DMS153 (cell line): ENCODE measurements around the gene LYZ.

Source experiments
- DNase-seq: peaks from one replicate; lab custom pipeline; 2025; lab: John Stamatoyannopoulos, UW

The LYZ gene

DNA sequence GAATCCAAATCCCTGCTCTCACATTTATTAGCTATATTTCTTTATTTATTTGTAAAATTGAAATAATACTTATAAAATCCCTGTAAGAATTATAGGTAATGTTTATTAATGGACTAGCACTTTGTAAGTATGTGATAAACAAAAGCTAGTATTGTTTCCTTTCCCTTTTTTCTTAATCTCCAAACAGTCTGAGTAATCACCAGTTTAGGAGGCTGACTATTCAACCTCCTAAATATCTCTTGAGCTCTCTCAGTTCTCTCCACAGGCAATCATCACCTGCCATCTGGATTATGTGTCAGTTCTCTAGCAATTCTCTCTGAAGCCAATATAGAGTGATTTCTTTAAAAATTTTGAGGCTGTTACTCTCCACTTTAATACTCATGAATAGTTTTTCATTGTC is 9.2 kb upstream of the LYZ start:
- DNase-seq, result no peak

DNA sequence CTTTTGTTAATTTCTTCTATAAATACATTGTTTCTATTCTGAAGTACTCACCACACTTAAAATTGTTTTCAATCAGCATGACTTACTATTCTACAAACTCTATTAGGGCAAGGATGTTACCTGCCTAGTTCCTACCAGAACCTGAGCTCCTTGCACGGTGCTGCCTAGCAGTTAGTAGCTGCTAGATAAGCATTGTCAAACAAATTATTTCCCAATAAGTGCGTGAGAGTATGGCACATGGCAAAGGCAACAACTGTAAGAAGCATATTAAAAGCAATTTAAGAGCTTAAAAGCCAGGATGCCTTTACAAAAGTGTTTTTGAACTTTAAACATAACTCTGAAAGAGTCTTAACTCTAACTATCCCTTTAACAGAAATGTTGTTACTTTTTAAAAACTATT is 8.2 kb upstream of the LYZ start:
- no peak for DNase-seq

DNA sequence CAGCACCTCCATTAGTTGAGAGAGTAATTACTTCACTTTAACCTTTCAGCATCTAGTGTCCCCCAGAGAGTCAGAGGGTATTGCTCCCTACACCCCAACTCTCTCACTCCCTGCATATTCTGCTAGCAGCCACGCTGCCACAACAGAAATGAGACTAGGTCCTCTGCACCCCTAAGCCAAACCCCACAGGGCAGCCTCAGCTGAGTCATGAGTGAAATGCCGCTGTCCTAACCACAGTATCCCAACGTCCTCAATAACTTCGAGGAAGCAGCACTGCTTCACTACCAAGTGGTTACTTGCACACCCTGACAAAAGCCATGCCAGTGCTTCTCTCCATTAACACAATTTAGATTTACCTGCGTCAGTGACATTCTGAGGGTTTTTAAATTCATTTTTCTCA is 6.9 kb upstream of the LYZ start:
- no peak for DNase-seq

DNA sequence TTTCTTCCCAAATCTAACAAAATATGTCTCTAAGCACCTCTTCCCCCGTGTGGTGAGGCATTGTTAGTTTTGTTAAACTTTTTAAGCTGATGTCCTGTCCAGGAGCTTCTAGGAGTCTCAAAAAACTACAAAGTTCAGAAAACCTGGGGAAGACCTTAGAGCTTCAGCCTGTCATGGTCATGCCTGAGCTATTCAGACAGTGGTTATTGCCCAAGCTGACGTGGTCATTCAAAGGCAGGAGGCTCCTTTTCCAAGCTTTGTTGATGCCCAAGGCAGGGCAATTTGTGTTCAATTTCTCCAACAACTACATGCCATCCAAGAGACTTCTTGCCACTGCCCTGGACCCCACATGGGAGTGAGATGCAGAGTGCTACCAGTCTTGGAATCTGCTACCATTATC is 5.8 kb upstream of the LYZ start:
- no peak for DNase-seq

DNA sequence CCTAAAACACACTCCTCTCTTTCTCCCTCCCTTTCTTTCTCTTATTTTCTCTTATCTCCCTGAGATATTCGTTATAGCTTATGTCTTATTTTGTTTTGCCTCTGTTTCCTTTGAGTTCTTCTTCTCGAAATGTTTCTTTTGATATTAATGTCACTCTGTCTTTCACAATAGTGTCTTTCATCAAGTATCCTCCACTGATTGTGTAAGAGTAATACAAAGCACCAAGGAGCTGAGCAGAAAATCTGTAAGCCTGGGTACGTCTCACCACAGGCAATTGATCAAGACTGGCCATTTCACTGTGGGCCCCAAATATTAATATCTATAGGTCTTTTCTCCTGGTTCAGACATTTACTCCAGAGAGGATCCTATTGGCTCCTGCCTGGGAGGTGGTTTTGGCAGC is 4.8 kb upstream of the LYZ start:
- no peak for DNase-seq

DNA sequence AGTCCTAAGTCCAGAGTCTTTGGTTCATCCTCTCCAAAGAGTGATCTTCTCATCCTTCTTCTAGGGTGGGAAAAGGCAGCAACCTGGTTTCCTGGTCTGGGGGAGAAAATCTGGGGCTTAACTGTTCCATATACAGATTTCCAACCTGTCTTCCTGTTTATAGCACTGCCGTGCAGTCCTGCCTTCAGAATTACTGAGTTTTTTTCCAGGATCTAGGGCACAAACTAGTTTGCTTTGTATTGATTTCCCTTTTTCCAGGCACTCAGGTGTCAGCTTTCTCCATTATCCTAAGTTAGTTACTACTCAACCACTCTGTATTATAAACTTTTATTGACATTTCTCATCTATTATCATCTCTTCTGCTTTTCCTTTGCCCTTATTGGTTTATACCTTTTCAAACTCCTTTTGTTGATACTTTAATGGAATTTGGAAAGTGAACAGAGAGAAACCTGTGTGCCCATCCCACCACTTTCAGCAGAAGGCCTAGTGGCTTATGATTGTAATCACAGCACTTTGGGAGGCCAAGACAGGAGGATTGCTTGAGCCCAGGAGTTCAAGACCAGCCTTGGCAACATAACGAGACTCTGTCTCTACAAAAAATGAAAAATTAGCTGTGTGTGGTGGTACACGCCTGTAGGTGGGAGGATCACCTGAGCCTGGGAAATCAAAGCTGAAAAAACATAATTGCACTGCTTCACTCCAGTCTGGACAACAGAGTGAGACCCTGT is 4.1 kb upstream of the LYZ start:
- DNase-seq, result no peak

DNA sequence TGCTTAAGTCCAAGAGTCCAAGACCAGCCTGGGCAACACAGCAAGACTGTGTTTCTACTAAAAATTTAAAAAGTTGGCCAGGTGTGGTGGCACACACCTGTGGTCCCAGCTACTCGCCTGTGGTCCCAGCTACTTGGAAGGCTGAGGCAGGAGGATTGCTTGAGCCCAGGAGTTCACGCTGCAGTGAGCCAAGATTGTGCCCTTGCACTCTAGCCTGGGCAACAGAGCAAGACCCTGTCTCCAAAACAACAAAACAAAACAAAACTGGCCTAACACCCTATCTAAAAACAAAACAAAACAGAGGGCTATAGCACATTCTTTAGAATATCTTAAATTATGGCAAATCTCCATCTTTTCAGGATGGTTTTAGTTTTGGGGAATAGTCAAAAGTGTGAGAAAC is 3.1 kb upstream of the LYZ start:
- DNase-seq, result no peak

DNA sequence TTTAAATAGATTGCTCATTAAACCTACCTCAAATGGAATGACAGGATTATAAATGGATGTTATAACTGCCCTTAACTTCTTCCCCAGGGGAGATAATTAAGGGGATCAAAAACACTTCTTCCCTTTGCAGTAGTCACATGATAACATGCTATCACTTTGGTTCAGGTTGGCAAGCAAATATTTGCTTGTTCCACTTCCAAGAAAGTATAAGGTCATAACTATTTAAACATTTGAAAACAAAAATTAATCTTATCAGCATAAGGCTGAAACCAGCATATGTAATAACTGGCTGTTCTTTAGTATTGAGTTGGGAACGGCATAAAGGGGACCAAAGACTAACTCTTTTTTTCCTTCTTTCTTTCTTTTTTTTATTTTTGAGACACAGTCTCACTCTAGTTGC is 2.4 kb upstream of the LYZ start:
- DNase-seq, result no peak

DNA sequence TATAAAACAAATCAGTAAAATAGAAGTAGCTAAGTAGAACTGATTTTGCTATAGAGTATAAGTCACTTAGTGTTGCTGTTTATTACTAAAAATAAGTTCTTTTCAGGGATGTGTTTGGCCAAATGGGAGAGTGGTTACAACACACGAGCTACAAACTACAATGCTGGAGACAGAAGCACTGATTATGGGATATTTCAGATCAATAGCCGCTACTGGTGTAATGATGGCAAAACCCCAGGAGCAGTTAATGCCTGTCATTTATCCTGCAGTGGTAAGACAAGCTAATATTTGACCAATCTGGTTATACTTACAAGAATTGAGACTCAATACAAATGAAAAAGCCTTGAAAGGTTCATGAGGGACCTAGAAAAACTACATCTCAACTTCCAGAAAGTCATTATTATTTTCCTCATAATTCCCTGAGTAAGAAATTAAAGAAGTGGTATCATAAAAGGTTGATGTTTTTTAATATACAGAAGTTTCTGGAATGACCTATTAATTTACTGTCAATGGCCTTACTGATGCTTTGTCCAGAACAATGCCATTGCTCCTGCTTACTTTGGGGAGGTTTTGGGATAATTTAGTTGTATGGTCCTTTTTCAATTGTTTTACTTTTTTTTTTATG is 1.9 kb downstream of the LYZ start:
- DNase-seq, result no peak

DNA sequence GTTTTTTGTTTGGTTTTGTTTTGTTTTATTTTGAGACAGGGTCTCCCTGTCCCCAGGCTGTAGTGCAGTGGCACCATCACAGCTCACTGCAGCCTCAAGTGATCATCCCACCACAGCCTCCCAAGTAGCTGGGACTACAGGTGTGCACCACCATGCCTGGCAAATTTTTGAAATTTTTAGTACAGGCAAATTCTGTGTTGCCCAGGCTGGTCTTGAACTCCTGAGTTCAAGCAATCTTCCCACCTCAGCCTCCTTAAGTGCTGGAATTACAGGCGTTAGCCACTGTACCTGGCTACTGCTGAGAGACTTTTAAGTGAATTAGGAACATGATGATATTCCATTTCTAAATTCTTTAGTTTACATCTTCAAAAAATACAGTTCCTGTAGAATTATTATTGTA is 2.6 kb downstream of the LYZ start:
- no peak for DNase-seq

DNA sequence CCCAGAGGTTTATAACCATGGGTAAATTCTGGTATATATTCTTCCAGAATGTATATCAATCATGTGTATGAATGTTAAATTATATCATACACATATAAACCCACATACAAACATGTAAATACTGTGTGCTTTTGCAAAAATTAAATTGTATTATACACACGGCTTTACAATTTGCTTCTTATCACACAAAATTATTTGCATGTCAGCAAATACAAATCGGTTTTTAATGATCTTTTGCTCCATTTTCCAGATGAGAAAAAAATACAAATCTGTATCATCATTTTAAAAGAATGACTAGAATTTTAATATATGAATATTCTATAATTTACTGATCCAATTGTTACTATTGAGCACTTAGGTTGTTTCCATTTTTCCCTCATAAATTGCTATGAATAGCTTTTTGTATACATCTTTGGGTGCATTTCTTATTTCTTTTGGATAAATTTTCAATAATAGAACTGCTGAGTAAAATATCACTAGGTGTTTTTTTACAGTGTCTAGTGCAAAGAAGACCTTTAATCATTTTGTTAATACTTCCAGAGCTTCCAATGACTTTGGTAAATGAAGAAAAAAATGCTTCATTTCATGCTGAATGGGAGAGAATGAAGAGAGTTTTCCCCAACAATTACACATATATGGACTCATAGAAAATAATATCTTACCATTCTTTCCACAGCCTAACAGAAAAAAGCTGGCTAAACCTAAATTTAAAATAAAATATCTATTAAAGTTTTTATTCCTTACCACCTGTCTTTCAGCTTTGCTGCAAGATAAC is 3.5 kb downstream of the LYZ start:
- no peak for DNase-seq

DNA sequence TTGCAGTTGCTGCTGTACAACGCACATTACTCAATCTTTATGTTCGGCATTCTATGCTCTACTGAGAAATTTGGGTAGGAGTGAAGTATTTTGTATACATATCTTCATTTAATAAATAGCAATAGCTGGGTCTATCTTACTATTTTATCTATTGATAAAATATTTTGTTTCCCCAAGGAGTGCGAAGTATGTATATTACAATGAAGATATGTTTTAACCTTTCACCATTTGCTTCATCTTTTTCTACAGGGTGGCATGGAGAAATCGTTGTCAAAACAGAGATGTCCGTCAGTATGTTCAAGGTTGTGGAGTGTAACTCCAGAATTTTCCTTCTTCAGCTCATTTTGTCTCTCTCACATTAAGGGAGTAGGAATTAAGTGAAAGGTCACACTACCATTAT is 4.7 kb downstream of the LYZ start:
- no peak for DNase-seq

DNA sequence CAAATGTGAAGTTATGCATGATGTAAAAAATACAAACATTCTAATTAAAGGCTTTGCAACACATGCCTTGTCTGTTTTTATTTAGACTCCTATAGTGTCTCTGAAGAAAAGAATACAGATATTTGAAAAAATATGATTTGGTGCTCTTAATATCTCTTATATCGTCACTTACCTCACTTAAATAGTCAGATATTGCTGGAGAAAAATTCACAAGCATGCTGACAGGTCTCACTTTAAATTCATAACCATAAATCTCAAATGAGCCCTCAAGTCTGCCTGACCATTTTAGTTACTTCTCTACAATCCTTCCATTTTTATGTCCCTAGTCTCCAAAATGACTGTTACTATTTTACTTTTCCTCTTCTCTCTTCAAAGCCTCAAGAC is 6.0 kb downstream of the LYZ start:
- no peak for DNase-seq

DNA sequence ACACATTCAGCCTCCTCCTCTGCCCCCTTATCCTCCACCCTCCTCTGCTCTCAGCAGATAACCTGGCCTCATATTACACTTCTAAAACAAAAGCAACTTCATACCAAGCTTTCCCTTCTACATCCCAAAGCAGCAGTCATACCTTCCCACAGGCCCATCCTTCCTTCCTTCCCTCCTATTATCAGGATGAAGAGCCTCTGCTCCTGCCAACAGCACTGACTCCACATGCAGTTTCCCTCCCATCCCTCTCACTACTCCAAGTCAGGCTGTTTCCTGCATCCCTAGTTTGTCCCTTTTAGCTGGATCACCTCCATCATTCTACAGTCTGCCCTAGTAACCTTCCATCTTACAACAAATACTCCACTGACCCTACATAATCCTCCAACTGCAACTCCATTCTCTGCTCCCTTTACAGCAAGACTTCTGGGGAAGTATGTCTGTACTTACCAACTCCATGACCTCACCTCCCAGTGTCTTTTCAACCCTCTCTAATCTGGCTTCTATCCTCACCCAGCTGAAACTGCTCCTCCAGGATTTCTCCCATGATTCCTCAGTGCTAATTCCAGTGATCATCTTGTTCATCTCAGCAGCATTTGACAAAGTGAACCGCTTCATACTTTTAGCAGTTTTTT is 6.5 kb downstream of the LYZ start:
- no peak for DNase-seq

DNA sequence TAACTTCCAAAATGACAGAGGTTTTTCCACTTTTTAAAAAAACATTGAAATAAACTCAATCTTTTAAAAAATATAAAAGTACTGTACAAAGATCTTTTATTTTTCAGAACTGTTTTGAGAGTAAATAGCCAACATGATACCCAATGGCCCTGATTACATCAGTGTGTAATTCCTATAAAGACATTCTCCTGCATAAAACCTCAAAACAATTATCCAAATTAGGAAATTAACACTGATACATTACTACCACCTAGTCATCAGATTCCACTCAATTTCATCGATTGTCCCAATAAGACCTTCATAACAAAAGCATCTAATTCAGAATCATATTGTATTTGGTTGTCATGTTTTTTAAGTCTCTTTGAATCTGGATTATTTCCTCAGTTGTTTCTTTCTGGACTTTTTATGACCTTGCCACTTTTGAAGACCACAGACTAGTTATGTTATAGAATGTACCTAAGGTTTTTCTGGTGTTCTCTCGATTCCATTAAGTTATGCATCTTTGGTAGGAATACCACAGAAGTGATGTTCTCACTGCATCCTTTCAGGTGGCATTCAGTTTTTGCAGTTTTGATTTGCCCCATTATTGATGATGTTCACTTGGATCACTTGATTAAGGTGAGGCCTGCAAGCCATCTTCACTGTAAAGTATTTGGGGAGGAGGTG is 7.3 kb downstream of the LYZ start:
- no peak for DNase-seq

DNA sequence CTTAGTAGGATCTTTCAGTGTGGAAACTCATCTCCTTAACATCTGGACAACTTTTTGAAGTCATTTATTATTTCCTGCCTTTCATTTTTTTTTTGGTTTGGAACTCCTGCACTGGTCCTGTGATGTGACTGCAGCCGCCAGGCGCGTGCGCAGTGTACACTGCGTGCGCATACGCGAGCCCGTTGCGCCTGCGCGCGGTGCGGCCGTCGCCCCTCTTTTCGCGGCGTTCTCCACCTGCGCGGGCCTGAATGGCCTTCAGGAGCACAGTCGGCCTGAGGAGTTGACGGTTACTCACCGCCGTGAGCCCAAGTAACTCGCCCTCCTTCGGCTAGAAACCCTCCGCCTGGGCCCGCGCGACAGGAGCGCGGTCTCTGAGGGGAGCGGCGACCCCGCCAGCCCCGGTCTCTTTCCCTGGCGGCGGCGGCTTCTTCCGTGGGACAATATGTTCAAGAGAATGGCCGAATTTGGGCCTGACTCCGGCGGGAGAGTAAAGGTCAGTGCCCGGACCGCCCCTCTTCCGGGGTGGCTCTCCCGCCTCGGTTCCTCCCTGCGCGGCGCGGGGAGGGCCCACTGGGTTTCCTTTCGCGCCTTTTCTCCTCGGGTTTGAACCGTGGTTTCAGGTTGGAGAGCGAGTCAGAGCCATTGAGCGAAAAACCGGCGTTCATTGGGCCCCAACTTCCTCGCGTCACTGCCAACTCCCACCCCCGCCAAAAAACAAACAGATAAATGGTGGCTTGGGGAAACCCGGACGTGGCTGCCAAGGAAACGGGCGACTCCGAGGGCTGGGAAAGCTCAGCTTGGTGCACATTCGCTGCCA is 11.6 kb downstream of the LYZ start, which contains the start of gene YEATS4:
Gene YEATS4, plus strand, starts transcription at position 213 of the 817 bp plus-strand sequence. Its CDS starts 230 bp downstream, at position 443.
- DNase-seq, result peak; percentile 96

DNA sequence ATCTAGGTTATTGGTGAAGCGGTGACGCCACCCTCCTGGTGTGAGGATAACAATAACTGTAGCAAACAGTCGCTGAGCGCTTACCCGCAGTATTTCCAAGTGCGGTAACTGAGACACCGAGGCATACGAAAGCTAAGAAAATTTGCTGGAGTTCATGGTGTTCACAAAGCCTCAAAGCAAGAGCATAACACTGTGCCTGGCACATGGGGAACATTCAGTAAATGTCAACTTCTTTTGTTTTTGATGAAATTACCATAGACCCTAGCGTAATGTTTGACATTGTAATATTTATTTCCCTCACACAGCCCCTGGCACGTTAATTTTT is 12.1 kb downstream of the LYZ start:
- DNase-seq, result no peak

DNA sequence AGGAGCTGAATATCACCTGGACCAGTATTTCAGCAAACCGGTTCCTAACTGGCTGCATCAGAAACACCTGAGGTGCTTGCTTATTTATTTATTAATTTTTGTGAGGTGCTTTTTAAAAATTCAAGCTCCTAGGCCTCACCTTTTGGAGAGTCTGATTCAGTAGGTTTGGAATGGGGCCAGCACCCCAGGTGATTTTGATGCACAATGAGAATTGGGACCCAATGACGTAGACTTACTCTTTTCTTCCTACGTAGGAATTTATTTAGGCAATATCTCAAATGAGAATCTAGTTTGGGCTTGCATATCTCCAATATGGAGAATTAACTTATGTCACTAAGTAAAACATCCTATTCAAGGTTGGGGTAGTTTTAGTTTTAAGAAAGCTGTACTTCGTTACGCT is 18.6 kb downstream of the LYZ start:
- DNase-seq, result no peak

DNA sequence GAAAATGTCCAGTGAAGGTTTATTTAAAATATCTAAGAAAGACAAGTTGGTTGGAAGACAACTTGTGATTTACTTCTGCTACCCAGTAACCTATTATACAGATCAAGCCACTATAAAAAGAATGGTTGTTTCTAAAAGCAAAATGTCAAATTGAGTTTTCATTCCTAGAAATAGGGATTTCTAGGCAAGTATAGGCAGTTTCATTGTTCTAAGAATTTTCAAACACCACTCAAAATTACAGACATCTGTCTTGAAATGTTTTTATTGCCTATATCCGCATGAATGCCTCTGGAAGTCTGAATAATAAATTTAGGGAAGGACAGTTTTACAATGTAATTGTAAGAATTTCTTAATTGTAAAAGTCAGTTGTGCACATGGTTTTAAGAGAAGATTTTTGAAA is 20.0 kb downstream of the LYZ start:
- no peak for DNase-seq

DNA sequence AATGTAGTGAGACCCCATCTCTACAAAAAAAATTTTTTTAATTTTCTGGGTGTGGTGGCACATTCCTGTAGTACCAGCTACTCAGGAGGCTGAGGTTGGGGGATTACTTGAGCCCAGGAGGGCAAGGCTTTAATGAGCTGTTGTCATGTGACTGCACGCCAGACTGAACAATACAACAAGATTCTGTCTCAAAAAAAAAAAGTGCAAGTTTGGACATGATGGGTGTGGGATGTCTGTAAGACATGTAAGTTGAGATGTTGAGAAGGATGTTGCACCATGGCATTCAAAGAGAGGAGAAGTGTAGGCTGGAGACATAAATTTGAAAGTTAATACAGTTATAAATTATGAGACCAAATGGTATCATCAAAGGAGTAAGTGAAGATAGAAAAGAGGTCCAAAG is 34.9 kb downstream of the LYZ start:
- no peak for DNase-seq

DNA sequence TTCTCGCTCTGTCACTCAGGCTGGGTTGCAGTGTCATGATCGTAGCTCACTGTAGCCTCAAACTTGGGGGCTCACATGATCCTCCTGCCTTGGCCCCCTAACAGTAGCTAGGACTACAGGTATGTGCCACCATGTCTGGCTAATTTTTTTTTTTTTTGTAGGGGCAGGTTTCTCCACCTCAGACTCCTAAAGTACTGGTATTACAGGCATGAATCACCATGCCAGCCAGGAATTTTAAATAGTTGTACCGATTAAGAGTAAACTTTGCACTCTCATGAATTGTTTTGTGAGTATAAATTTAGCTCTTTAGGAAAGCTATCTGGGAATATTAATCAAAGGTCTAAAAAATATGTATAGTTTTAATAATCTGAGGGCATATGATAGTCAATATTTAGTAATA is 36.9 kb downstream of the LYZ start:
- no peak for DNase-seq

DNA sequence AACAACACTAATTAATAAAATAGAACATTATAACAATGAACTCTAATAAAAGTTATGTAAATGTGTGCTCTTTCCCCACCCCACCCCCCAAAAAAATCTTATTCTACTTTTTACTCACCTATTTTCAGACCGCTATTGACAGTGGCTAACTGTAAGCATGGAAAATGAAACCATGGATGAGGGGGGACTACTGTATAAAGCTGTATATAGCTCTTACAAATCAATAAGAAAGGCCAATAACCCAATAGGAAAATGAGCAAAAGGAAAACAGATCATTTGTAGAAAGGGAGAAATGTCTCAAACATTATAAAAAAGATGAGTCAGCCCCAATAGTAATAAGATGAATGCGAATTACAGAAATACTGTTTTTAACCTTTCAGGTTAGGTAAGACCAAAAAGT is 38.7 kb downstream of the LYZ start:
- no peak for DNase-seq
